ENCODE measurements around the gene UBAP2. TPM values are rescaled to one million over a fixed set of nuclear protein-coding genes. Genes with fewer than 3 reads are reported as not detected.

Gene UBAP2
- total and polyA plus RNA-seq, 2 donors (not counting 3 experiments of a cell fraction or from before 2014, with no cell fraction given), result 43.2 to 55.8 TPM

DNA sequence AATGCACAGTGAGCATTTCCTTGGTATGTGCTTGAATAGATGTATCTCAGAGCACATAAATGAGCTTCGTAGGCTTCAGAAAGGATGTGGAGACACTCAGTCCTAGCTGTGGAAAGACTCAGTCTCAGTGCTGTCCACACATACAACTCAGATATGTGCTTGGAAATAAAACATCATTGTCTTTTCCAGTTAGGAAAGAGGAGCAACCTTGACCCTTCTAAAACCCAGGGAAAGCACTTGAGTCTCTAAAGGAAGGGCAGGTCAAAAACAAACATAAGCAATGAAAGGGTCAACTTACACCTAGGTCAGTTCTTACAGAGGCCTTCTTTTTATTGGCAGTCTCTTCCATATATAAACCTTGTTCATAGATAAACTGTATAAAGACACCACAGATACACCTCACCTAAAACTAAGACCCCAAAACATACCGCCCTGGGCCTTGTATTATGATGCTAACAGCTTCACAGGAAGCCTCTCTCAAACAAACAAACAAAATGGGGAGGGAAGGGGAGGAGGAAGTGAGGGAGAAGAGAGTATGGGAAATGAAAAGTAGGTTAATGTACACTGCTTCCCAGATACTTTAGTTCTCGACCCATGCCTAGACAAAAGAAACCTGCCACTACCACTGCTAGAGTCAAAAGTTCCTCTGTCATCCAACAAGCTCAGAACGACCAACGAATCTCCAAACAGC is 114.4 kb downstream of the UBAP2 start:
- Histone ChIP-seq H3K4me1 (ENCODE audit: control insufficient read depth, extremely low read depth, insufficient read depth, low read length) (no peaks in the 10 kb centered on the region), H3K9me3 (replicated peaks; ENCODE audit: control insufficient read depth, insufficient read depth, low read length) (no peaks in the 10 kb centered on the region), H3K4me2 (ENCODE audit: insufficient read depth, low read length) (no peak overlapping the region), H3K9me1 (replicated peaks; ENCODE audit: control insufficient read depth, extremely low read depth, insufficient read depth, low read length) (no peaks in the 10 kb centered on the region), H2AFZ (ENCODE audit: low read depth, low read length) (no peak overlapping the region), H3K27ac (ENCODE audit: insufficient read depth, low read depth, low read length) (no peak overlapping the region), H3K4me3 (replicated peaks in 1 of 3; ENCODE audit: insufficient read depth in 1 of 3, low read depth in 1 of 3, low read length in 3 of 3) (no peak overlapping the region), H3K79me2 (ENCODE audit: control insufficient read depth, insufficient read depth, low read length) (peaks cover 5% of the 10 kb centered on the region), H4K20me1 (replicated peaks; ENCODE audit: control insufficient read depth, extremely low read depth, insufficient read depth, low read length) (no peaks in the 10 kb centered on the region), H3K27me3 (ENCODE audit: control insufficient read depth in 2 of 2, insufficient read depth in 2 of 2, low read length in 2 of 2) (no peaks in the 10 kb centered on the region), H3K9ac (replicated peaks; ENCODE audit: extremely low read depth, insufficient read depth, low read length) (no peak overlapping the region), H3K36me3 (ENCODE audit: control insufficient read depth in 2 of 2, extremely low read depth in 1 of 2, insufficient read depth in 2 of 2, low read length in 2 of 2) (peaks cover 25 to 39% of the 10 kb centered on the region in 2 experiments)
- BruUV-seq (replicated peaks), result no TSS peak
- TF ChIP-seq POLR2A (IDR thresholded peaks at IDR 0.05; ENCODE audit: low read depth, low read length) (no peak), GATA2 (IDR thresholded peaks at IDR 0.05; ENCODE audit: insufficient read depth, insufficient read length, low read depth, low read length) (no peak), EZH2 (IDR thresholded peaks at IDR 0.05; ENCODE audit: borderline replicate concordance, low read depth, low read length, severe bottlenecking) (no peak), POLR2AphosphoS5 (IDR thresholded peaks at IDR 0.05; ENCODE audit: insufficient read depth, low read depth, low read length) (no peak), JUN (IDR thresholded peaks at IDR 0.05; ENCODE audit: borderline replicate concordance, insufficient read depth, insufficient read length, low read depth) (no peak)
- TF ChIP-seq, protein P1, sequence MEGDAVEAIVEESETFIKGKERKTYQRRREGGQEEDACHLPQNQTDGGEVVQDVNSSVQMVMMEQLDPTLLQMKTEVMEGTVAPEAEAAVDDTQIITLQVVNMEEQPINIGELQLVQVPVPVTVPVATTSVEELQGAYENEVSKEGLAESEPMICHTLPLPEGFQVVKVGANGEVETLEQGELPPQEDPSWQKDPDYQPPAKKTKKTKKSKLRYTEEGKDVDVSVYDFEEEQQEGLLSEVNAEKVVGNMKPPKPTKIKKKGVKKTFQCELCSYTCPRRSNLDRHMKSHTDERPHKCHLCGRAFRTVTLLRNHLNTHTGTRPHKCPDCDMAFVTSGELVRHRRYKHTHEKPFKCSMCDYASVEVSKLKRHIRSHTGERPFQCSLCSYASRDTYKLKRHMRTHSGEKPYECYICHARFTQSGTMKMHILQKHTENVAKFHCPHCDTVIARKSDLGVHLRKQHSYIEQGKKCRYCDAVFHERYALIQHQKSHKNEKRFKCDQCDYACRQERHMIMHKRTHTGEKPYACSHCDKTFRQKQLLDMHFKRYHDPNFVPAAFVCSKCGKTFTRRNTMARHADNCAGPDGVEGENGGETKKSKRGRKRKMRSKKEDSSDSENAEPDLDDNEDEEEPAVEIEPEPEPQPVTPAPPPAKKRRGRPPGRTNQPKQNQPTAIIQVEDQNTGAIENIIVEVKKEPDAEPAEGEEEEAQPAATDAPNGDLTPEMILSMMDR (IDR thresholded peaks at IDR 0.05; ENCODE audit: extremely low read depth in 1 of 2, insufficient read depth in 1 of 2, low read depth in 1 of 2, low read length in 2 of 2), result no peak
- TF ChIP-seq, protein P2, sequence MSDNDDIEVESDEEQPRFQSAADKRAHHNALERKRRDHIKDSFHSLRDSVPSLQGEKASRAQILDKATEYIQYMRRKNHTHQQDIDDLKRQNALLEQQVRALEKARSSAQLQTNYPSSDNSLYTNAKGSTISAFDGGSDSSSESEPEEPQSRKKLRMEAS (IDR thresholded peaks at IDR 0.05; ENCODE audit: insufficient read depth, insufficient read length), result no peak
- intact Hi-C loops (cut with micrococcal nuclease) (no loop called here), dilution Hi-C loops (cut with MboI; ENCODE audit: extremely low pct_ligation_motif_present, low sequenced_read_pairs) (no loop called here)
- no peak for FAIRE-seq
- ChIA-PET CTCF (interaction anchor here (3.5 kb wide), 1 partner anchor 9 kb away, joined by 18 read pairs; no protein-coding TSS in a partner anchor), POLR2A (no interaction called here)
- DNase-seq (ENCODE audit: low read depth, low spot score), result no peak

All from endothelial cell of umbilical vein (primary cell).